Measurements from ENCODE around the gene FLNC. TPM values are rescaled to one million over a fixed set of nuclear protein-coding genes. Genes with fewer than 3 reads are reported as not detected.

FLNC gene
- total and polyA plus RNA-seq, 9 of the 15 experiments (the other 6 are each of a cell fraction or from before 2014, with no cell fraction given), result 0.90 to 155 (median 28.8) TPM

DNA sequence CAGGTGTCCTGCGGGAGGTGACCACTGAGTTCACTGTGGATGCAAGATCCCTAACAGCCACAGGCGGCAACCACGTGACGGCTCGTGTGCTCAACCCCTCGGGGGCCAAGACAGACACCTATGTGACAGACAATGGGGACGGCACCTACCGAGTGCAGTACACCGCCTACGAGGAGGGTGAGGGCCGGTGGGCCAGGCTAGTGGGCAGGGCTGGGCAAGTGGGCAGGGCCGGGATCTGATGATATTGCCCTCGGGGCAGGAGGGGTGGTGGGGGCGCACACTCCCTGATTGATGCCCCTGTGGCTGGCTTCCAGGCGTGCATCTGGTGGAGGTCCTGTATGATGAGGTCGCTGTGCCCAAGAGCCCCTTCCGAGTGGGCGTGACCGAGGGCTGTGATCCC is 15.8 kb downstream of the FLNC start (continued):
- no peak for TF ChIP-seq KLF1 (tag; IDR thresholded peaks at IDR 0.05)
- TF ChIP-seq MBD2 (IDR thresholded peaks at IDR 0.05; ENCODE audit: borderline replicate concordance, low read depth), result no peak
- no peak for TF ChIP-seq LARP7 (IDR thresholded peaks at IDR 0.05)
- TF ChIP-seq CHD1 (IDR thresholded peaks at IDR 0.05; ENCODE audit: low read length), result no peak
- TF ChIP-seq BACH1 (tag; IDR thresholded peaks at IDR 0.05), result no peak
- no peak for TF ChIP-seq ZKSCAN1 (IDR thresholded peaks at IDR 0.05; ENCODE audit: low read depth, low read length)
- TF ChIP-seq ASH1L (IDR thresholded peaks at IDR 0.05; ENCODE audit: borderline replicate concordance, low read depth, partially characterized antibody), result no peak
- TF ChIP-seq, protein P1, sequence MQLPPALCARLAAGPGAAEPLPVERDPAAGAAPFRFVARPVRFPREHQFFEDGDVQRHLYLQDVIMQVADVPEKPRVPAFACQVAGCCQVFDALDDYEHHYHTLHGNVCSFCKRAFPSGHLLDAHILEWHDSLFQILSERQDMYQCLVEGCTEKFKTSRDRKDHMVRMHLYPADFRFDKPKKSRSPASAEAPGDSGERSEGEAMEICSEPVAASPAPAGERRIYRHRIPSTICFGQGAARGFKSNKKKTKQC (CRISPR knock-in tag; IDR thresholded peaks at IDR 0.05), result no peak
- TF ChIP-seq HDAC1 (IDR thresholded peaks at IDR 0.05), result no peak
- TF ChIP-seq, protein P2, sequence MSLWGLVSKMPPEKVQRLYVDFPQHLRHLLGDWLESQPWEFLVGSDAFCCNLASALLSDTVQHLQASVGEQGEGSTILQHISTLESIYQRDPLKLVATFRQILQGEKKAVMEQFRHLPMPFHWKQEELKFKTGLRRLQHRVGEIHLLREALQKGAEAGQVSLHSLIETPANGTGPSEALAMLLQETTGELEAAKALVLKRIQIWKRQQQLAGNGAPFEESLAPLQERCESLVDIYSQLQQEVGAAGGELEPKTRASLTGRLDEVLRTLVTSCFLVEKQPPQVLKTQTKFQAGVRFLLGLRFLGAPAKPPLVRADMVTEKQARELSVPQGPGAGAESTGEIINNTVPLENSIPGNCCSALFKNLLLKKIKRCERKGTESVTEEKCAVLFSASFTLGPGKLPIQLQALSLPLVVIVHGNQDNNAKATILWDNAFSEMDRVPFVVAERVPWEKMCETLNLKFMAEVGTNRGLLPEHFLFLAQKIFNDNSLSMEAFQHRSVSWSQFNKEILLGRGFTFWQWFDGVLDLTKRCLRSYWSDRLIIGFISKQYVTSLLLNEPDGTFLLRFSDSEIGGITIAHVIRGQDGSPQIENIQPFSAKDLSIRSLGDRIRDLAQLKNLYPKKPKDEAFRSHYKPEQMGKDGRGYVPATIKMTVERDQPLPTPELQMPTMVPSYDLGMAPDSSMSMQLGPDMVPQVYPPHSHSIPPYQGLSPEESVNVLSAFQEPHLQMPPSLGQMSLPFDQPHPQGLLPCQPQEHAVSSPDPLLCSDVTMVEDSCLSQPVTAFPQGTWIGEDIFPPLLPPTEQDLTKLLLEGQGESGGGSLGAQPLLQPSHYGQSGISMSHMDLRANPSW (CRISPR knock-in tag; IDR thresholded peaks at IDR 0.05), result no peak
- TF ChIP-seq ILK (tag; IDR thresholded peaks at IDR 0.05; ENCODE audit: borderline replicate concordance, low read depth), result no peak
- TF ChIP-seq KDM5B (IDR thresholded peaks at IDR 0.05; ENCODE audit: insufficient replicate concordance, low read depth, low read length), result no peak
- TF ChIP-seq PURB (CRISPR knock-in tag; IDR thresholded peaks at IDR 0.05; ENCODE audit: low read depth), result no peak
- no peak for TF ChIP-seq ZNF23 (CRISPR knock-in tag; IDR thresholded peaks at IDR 0.05)
- no peak for TF ChIP-seq BDP1 (IDR thresholded peaks at IDR 0.05; ENCODE audit: insufficient read depth, insufficient read length)
- no peak for TF ChIP-seq LCOR (CRISPR knock-in tag; IDR thresholded peaks at IDR 0.05)
- TF ChIP-seq SMARCC2 (IDR thresholded peaks at IDR 0.05; ENCODE audit: low read depth), result no peak
- no peak for TF ChIP-seq STAT5B (CRISPR knock-in tag; IDR thresholded peaks at IDR 0.05)
- TF ChIP-seq ZNF24 (IDR thresholded peaks at IDR 0.05), result no peak
- TF ChIP-seq, protein P3, sequence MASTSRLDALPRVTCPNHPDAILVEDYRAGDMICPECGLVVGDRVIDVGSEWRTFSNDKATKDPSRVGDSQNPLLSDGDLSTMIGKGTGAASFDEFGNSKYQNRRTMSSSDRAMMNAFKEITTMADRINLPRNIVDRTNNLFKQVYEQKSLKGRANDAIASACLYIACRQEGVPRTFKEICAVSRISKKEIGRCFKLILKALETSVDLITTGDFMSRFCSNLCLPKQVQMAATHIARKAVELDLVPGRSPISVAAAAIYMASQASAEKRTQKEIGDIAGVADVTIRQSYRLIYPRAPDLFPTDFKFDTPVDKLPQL (IDR thresholded peaks at IDR 0.05; ENCODE audit: extremely low read depth, insufficient read length), result no peak
- TF ChIP-seq NR3C1 (CRISPR knock-in tag; IDR thresholded peaks at IDR 0.05), result no peak
- TF ChIP-seq ZBTB8A (IDR thresholded peaks at IDR 0.05; ENCODE audit: partially characterized antibody), result no peak
- TF ChIP-seq FOXJ3 (CRISPR knock-in tag; IDR thresholded peaks at IDR 0.05), result no peak
